Esophagus muscularis mucosa (tissue), 3 donors: ENCODE results near the gene GPRC5D.

ENCODE experiments used
- CTCF ChIP-seq, 3 experiments: fragments of 200-600 bp in 2 of 3; fragments of 450-650 bp in 1 of 3; sonication (generic) in 2 of 3; IDR thresholded peaks; one replicate each; pipeline ENCODE4 v1.5.1; 2017 to 2019; ENCODE audit warnings: antibody characterized with exemption in 3 of 3, mild to moderate bottlenecking in 2 of 3, moderate library complexity in 1 of 3
- POLR2A ChIP-seq: fragments of 450-650 bp; IDR thresholded peaks from one replicate; pipeline ENCODE4 v1.6.1; 2017; ENCODE audit warnings: antibody characterized with exemption, moderate library complexity, mild to moderate bottlenecking, low read depth

GRCh38 chr12:12993367-12993766 is 41.4 kb upstream of the GPRC5D start:
- TF ChIP-seq CTCF (IDR thresholded peaks at IDR 0.05) (no peak), POLR2A (no peak)
